ENCODE measurements around the gene APOB.
"Not testable (repeated sequence)": the region's sequence is repeated elsewhere in the genome, so short reads cannot be mapped to it uniquely, and the experiment has no call there.

APOB gene

DNA sequence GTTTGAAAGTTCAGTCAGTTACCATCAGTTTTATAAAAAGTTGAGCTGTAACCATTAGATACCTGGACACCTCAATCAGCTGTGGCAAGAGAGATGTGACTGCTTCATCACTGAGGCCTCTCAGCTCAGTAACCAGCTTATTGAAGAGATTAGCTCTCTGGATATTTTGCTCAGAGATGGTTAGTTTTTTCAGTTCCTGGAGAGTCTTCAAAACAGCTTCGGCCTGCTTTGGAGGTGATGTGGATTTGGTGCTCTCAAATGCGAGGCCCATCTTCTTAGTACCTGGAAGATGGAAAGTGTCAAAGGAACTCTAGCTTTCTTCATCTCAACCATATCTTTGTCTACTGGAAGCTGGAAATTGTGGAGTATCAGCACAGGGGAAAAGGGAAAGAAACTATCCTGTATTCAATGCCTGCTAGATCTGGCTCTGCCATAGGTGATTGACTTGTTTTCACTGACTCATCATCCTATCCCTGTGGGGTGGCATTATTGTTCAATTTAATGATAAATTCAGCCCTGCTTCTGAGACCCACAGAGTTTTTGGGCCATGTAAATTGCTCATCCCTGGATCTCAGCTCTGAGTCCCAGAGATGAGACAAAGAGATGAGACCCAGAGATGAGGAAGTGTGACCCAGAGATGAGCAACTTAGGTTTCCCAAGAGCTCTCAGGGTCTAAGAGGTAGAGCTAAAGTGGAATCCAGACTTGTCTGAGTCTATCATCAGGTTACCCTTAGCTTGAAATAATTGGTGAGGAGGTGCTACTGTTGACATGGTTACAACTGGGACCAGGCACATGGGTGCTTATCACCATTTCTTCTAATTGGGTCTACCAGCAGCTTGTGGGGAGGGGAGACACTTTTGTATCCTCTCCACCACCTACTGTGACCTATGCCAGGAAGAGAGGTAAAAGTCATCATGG lies 10.4 kb downstream of the APOB start:
- DNase-seq: no peak

DNA sequence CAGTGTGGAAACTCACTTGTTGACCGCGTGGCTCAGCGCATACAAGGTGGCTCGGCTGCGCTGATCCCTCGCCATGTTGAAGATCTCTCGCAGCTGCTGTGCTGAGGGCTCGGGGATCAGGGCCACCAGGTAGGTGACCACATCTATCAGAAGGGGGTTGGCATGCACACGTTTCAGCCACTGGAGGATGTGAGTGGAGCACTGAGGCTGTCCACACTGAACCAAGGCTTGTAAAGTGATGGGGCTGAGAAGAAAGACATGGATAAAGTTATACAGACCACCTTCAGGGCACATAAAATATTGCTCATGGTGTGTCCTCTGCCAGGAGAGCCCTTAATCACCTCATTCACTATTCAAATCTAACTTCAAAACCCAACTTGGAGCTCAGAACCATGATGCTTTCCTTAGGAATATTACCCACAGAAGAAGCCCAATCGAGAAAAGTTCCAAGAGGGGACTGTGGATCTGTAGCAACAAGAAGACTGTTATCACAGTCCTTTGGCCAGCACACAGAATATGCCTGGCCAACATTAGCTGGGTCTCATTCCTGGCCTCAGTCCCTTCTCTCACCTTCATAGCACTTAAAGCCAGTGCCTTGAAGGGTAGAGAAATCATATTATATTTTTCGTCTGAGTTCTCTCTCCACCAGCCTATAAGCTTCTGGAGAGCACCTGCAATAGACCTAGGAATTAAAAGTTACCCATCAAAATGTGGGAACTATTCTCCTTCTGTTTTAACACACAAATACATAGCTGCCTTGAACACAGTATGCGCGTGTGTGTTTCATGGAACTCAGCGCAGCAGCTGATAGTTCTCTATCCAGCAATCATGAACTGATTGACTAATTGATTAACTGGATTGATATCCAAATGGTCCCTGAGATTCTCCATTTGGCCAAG lies 11.3 kb downstream of the APOB start:
- no peak for DNase-seq

DNA sequence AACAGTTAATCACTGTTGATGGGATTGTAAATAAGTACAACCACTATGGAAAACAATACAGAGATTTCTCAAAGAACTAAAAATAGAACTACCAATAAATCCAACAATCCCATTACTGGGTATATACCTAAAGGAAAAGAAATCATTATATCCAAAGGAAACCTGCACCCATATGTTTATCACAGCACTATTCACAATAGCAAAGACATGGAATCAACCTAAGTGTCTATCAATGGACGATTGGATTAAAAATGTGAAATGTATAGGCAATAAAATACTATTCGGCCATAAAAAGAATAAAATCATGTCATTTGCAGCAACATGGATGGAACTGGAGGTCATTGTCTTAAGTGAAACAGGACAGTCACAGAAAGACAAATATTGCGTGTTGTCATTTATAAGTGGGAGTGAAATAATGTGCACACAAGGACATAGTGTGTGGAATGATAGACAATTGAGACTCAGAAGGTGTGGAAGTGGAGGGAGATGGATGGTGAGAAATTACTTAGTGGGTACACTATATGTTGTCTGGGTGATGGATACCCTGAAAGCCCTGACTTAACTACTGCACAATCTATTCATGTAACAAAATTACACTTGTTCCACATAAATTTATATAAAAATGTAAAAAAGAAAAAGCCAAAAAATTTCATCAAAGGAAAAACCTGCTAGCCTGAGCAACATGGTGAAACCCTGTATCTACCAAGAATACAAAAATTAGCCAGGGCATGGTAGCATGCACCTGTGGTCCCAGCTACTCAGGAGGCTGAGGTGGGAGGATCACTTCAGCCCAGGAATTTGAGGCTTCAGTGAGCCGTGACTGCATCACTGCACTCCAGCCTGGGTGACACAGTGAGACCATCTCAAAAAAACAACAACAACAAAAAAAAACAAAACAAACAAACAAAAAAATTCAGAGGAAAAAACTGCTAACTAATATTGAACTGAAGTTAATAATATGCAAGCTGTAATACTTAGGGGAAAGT lies 12.6 kb downstream of the APOB start:
- no peak for DNase-seq

DNA sequence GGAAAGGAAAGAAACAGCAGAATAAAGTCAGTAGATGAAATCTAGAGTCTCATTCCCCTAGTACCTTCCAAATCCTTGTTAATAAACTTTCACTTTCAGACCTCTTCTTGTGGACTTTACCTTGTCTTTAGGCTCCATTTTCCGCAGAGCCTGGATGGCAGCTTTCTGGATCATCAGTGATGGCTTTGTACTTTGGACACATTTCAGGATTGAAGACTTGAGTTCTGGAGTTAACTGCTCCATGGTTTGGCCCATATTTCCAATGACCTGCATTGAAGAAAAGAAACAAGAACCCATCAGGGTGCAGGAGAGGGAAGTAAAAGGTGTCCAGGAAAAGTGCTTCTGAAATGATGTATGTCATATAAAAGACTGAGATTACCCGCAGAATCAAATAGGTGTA lies 14.4 kb downstream of the APOB start:
- DNase-seq: no peak

DNA sequence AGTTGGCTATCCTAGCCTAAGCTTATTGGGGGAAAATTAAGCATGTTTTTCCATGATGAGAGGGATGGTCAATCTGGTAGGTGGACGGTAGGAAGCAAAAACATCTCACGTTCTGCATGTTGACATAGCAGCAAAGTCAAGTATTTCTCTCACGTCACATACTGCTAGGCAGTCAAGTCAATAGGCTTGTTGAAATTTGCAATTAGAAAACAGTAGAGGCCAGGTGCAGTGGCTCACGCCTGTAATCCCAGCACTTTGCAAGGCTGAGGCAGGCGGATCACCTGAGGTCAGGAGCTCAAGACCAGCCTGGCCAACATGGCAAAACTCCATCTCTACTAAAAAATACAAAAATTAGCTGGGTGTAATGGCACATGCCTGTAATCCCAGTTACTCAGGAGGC lies 14.9 kb downstream of the APOB start:
- DNase-seq: not testable (repeated sequence)

DNA sequence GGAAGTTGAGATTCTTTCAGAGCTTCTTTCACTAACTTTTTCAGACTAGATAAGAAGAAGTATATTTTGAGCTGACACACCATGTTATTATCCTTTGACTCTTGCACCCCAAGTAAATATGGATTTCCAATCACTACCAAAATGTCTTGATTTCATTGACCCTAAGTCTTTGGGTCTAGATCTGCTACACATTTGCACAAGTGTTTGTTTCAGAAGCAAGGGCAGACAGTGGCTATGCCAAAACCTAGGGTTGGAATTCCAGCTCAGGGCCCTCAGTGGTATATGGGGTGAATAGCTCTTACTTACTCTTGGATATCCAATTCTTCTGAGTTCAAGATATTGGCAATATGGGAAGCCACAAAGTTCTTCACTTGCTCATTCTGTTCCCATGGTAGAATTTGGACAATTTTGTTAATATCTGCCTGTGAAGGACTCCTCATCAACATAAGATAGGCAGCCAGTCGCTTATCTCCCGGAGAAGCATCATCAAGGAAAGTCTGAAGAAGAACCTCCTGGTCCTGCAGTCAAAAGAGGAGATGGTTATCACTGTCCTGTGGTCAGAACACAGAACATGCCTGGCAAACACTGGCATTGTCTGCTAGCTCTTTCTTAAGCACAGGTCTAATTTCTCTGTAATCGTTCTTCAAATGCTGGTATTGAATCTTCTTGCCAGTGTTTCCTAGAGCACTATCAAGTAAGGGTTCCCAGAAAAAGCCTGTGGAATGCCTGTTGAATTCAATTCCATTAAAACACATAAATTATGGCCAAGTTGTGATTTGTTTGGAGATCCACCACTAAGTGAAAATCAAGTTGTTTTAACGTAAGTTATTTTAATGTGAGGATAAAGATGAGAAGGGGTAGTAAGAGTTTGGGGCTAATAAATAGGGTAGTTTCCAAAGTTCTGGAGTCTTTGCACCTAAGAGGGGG lies 15.6 kb downstream of the APOB start:
- no peak for DNase-seq

DNA sequence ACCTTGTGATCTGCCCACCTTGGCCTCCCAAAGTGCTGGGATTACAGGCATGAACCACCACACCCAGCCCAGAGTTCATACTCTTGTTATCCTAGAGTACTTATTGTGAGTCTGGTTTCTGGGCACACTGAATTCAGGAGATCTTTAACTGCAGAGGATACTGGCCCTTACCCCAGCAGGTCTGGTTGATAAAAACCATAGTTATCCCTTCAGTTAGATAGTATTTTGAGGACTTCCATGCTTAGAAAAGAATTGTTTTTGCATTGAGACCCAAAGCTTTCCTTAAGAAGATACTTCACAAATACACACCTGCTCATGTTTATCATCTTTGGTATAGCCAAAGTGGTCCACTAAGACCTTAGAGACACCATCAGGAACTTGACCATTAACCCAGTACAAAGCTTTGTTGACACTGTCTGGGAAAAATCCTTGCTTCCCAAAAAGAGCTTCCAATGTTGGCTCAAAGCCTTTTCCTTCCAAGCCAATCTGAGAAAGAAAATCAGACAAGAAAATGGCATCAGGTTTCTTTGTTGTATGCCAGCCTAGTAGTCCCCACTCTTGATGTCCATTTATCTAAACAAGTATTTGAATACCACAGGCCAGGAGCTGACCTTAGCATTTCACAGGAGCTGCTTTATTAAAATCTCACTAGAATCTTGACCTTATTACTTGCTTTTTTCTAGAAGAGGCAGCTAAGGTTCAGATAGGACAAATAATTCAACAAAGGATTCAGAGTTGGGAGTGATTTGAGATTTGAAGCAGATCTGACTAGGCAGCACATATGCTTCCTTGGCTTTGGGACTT lies 17.2 kb downstream of the APOB start:
- no peak for DNase-seq

DNA sequence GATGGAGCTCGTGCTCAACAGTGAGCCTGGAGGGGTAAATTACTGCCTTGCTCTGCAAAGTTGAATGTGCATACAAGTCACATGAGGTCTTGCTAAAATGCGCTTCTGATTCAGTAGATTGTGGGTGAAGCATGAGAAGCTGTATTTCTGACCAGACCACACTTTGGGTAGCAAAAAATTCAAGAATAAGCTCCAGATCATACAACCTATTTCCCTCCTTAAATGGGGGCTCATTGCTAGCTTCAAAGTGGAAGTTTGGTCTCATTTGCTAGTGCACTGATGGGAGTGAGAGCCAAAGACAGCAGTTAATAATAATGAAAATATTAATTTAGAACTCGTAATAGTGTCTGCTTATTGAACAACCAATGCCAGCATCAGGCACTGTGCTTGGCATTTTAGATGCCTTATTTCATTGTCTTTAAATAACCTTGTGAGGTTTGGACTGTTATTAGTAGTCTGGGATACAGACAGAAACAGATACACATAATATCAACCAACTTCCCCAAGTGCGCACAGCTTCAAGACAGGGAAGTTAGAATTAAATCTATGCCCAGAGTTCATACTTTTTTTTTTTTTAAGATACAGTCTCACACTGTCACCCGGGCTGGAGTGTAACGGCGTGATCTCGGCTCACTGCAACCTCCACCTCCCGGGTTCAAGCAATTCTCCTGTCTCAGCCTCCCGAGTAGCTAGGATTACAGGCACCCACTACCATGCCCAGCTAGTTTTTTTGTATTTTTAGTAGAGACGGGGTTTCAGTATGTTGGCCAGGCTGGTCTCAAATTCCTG lies 18.0 kb downstream of the APOB start:
- DNase-seq: no peak

DNA sequence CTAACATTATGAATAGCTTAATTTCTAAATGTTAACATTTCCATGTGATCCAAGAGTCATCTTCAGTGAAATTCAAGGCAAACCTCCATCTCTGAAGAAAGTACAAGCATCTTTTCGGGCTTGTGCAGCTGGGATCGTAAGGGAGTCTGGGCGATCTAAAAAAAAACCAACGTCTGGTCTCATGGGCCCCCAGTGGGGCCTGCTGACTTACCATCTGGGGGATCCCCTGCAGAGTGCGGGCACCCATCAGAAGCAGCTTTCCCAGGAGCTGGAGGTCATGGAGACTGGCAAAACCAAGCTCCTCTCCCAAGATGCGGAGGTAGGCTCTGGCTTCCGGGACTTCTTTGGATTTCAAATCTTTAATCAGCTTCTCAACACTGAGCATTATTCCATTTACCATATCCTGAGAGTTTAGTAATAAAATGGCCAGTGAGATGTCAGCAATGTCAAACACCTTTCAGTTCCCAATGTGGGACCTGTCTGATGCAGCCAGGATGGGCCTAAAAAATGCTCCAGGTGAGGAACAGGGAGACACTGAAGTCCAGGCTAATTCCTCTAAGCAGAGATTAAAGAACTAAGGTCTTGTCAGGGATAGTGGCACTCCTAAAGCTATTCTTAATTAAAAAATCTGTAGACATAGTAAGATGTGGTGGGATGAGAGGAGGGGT lies 19.0 kb downstream of the APOB start:
- no peak for DNase-seq

DNA sequence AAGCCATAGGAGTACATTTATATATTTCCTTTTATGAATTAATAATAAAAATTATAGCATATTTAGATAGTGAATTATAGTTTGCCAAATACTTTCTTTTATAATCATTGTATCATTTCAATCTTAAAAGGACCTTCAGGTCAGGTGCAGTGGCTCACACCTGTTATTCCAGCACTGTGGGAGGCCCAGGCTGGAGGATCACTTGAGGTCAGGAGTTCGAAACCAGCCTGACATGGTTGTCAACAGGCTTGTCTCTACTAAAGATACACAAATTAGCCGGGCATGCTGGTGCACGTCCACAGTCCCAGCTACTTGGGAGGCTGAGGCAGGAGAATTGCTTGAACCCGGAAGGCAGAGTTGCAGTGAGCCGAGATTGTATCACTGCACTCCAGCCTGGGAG lies 19.7 kb downstream of the APOB start:
- no peak for DNase-seq

DNA sequence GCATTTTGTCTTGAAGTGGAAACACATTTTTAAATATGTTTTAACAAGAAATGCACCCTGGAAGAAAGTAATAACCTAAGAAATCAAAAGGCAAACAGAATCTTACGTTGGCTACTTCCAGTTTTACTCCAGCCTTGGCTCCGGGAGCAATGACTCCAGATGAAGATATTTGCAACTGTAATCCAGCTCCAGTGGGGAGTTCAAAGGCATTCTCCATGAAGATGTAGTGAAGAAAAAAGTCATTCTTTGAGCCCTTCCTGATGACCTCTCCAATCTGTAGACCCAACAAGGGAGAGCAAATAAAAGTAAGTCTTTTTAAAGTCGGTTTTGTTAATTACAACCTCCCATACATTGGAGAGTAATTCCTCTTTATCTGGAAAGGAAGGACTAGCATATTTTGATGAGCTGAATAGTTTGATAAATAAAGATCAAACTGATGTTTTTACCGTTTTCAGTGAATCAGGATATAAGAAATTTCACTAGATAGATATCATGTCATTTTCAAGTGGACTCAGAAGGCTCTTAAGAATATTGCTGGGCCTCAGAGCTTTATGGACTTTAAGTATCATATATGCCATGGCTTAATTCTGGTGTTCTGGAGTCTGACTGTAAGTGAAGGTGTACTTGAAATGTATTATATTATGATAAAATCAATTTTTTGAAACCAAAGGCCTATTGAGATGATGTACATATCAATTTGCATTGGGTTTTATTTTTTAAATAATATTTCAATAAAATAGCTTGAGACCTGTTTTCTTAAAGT lies 20.3 kb downstream of the APOB start:
- DNase-seq: no peak

DNA sequence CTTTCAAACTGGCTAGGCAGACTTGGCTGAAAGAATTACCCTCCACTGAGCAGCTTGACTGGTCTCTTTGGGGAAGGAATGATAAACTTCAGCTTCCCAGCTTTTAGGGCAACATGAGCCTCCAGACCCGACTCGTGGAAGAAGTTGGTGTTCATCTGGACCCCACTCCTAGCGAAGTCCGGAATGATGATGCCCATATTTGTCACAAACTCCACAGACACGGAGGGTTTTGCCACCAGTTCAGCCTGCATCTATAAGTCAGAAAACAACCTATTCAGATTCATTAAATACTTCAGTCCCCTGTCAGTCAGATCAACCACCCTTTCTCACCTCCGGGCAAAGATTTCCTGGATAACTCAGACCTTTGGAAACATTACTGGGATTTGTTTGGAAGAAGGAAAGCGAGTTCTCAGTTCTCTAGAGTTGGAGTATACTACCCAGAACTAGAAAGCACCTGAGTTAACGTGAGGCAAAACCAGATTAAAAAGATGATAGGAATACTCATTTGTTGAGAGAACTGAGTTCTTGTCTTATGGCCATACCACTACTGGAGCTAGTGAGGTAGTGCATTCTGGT lies 21.0 kb downstream of the APOB start:
- no peak for DNase-seq

DNA sequence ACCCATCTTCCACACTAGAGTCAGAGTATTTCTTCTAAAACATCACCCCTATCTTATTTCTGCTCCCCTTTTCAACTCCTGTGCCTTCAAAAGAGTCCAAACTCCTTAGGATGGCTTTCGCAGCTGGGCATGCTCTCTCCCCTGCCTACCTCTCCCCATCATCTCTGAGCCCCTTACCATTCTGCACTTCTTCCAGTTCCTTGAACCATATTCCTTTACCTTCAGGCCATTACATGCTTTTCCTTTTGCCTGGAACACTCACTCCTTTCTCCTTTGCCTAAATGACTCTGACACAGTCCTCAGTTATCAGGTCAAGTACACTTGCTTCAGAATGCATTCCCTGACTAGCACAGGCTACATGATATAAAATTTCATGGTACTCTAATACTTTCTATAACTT lies 22.4 kb downstream of the APOB start:
- no peak for DNase-seq

DNA sequence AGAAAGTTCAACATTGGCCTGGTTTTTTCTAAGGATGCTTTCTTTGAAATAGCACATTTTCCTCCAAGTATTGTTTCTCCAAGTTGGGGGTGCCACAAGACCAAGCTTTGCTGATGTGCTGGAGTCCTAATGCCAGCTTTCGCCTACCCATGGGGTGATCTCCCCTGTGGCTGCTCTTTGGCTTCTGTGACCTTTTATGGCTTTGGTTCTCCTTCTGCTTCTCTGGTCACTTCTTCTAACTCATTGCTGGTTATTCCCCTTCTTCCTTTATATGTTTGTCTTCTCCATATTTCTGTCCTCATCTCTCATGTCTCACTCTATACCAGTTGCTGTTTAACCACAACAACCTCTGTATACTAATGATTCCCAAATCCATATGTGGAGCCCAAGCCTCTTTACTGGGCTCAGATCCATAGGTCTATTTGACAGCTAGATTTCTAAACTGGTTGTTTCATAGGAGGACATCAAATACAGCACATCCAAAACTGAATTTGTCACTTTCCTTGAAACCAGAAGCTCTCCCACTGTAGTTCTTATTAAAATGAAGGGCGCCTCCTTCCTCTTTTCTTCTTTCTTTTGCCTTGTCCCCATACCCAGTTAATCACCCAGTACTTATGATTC lies 23.1 kb downstream of the APOB start:
- no peak for DNase-seq

DNA sequence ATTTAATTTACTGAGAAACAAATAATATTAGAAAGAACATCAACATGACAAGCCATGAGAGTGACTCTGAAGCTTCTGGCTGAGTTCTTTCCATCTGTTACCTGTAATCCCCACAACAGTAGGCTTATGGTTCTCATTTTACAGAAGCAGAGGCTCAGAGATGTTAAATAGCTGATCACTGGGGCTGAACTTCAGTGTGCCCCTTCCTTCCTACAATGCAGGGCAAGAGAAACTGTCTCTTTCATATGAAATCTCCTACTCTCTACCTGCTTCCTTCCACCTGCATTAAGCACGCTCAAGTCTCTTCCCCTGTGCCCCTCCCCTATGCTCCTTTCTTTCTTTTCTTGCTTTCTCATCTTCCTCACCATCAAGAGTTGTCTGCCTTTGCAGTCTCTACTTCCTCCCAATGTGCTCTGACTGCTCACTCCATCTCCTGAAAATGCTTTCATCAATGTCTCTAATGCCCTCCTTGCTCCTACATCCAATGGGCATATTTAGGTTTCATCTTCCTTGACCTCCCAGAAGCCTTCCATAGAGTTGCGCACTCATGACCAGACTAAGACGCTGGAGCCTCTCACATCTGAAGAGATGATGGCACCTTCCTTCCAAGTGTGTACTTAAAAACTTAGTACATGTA lies 23.7 kb downstream of the APOB start:
- DNase-seq: no peak

DNA sequence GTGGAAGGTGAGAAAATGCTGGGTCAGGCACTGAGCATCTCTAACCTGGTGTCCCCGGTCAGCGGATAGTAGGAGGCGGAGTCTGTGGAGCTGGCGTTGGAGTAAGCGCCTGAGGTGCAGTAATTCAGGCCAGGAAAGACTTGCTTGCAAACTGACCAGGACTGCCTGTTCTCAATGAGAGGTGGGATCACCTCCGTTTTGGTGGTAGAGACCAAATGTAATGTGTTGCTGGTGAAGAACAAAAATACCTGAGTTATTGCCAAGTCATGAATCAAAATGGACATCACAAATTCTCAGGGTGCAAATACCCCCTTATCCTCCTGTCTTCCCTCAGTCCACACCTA lies 24.2 kb downstream of the APOB start:
- no peak for DNase-seq

DNA sequence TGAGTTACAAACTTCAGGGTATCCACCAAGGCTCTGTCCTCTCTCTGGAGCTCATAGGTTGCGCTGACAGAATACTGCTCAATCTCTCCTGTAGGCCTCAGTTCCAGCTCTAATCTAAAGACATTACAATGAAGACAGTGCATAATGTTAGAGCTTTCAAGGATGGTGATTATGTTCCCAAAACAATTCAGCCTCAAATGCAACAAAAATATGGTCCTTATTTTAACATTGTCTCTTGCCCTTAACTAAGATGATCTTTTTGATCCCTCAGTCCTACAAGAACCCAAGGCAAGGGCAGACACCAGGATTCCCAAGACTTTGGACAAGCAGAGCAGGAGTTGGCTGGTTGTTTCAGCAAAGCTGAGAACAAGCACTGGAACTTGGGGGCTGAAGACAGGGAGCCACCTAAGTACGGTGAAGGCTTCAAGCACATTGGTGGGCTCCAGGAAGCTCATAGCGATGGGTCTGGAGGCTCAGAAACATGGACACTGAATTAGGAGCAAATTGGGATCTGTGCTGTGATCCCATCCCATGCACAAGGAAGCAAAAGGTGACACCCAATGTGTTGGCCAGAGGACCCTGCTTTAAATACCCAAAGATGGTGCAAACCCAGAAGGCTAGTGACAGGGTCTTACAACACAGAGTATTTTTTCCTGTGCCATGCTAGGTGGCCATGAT lies 24.7 kb downstream of the APOB start:
- no peak for DNase-seq

Measured in NCI-H1092 (cell line).